Measurements from ENCODE around the gene POLR3H.
"Not testable (repeated sequence)": the region's sequence is repeated elsewhere in the genome, so short reads cannot be mapped to it uniquely, and the experiment has no call there.

Gene POLR3H

GRCh38 chr22:41564563-41564962 lies 20.3 kb upstream of the POLR3H start:
- no peak for DNase-seq (ENCODE audit: low read depth in 2 of 2, low spot score in 1 of 2)

GRCh38 chr22:41563051-41563711 lies 18.9 kb upstream of the POLR3H start:
- DNase-seq (ENCODE audit: low read depth in 2 of 2, low spot score in 1 of 2): no peak

GRCh38 chr22:41562461-41562860 lies 18.2 kb upstream of the POLR3H start:
- no peak for DNase-seq (ENCODE audit: low read depth in 2 of 2, low spot score in 1 of 2)

GRCh38 chr22:41561788-41562187 lies 17.5 kb upstream of the POLR3H start:
- DNase-seq (ENCODE audit: low read depth in 2 of 2, low spot score in 1 of 2): no peak

- DNase-seq (ENCODE audit: low read depth in 2 of 2, low spot score in 1 of 2): no peak
Observed at GRCh38 chr22:41561335-41561734, 17.1 kb upstream of the POLR3H start.

GRCh38 chr22:41560095-41560471 lies 15.8 kb upstream of the POLR3H start:
- no peak for DNase-seq (ENCODE audit: low read depth in 2 of 2, low spot score in 1 of 2)

- not testable (repeated sequence) for DNase-seq (ENCODE audit: low read depth in 2 of 2, low spot score in 1 of 2)
Observed at GRCh38 chr22:41558241-41558630, 14.0 kb upstream of the POLR3H start.

GRCh38 chr22:41557401-41558240 lies 13.4 kb upstream of the POLR3H start:
- no peak for DNase-seq (ENCODE audit: low read depth in 2 of 2, low spot score in 1 of 2)

GRCh38 chr22:41556561-41556960 lies 12.3 kb upstream of the POLR3H start:
- DNase-seq (ENCODE audit: low read depth in 2 of 2, low spot score in 1 of 2): no peak

GRCh38 chr22:41555325-41555982 lies 11.2 kb upstream of the POLR3H start:
- DNase-seq (ENCODE audit: low read depth in 2 of 2, low spot score in 1 of 2): no peak

GRCh38 chr22:41551877-41552582 lies 7.8 kb upstream of the POLR3H start:
- no peak for DNase-seq (ENCODE audit: low read depth in 2 of 2, low spot score in 1 of 2)

GRCh38 chr22:41550952-41551491 lies 6.8 kb upstream of the POLR3H start:
- DNase-seq (ENCODE audit: low read depth in 2 of 2, low spot score in 1 of 2): no peak

GRCh38 chr22:41548830-41549211 lies 4.6 kb upstream of the POLR3H start:
- DNase-seq (ENCODE audit: low read depth in 2 of 2, low spot score in 1 of 2): no peak

GRCh38 chr22:41544671-41545476 lies 604 bp upstream of the POLR3H start:
- DNase-seq (ENCODE audit: low read depth in 2 of 2, low spot score in 1 of 2): no peak

- DNase-seq (ENCODE audit: low read depth in 2 of 2, low spot score in 1 of 2): no peak
Observed at GRCh38 chr22:41542224-41542623, 2.0 kb downstream of the POLR3H start.

GRCh38 chr22:41541484-41541883 lies 2.8 kb downstream of the POLR3H start:
- DNase-seq (ENCODE audit: low read depth in 2 of 2, low spot score in 1 of 2): no peak

GRCh38 chr22:41540365-41540764 lies 3.9 kb downstream of the POLR3H start:
- no peak for DNase-seq (ENCODE audit: low read depth in 2 of 2, low spot score in 1 of 2)

- no peak for DNase-seq (ENCODE audit: low read depth in 2 of 2, low spot score in 1 of 2)
Observed at GRCh38 chr22:41540006-41540315, 4.3 kb downstream of the POLR3H start.

- DNase-seq (ENCODE audit: low read depth in 2 of 2, low spot score in 1 of 2): no peak
Observed at GRCh38 chr22:41539146-41540005, 4.9 kb downstream of the POLR3H start.

- DNase-seq (ENCODE audit: low read depth in 2 of 2, low spot score in 1 of 2): no peak
Observed at GRCh38 chr22:41538583-41538982, 5.7 kb downstream of the POLR3H start.
